HEK293T (cell line): Measurements from ENCODE around the gene IFT20.

Experiments
- CTCF ChIA-PET: fragments of 350-600 bp; formaldehyde crosslinking; extraction: SDS; loops from one replicate; lab custom pipeline; 2021; ENCODE audit warnings: antibody characterized with exemption, inconsistent platforms; lab: Yijun Ruan, JAX
- POLR2A ChIA-PET: fragments of 350-600 bp; formaldehyde crosslinking; extraction: SDS; loops from one replicate; lab custom pipeline; 2020; ENCODE audit warnings: antibody characterized with exemption, inconsistent platforms; lab: Yijun Ruan, JAX
- DNase-seq: peaks from one replicate; pipeline ENCODE4 v3.0.0; 2012; ENCODE audit warnings: mixed read lengths; ENCODE audit errors: extremely low spot score
- ARNT ChIP-seq: fragments of 450-650 bp; IDR thresholded peaks from 2 replicates; pipeline ENCODE4 v1.6.1; 2017; ENCODE audit warnings: mild to moderate bottlenecking
- BHLHE40 ChIP-seq: fragments of 450-650 bp; IDR thresholded peaks from 2 replicates; pipeline ENCODE4 v1.6.1; 2016; ENCODE audit warnings: mild to moderate bottlenecking, moderate library complexity, borderline replicate concordance
- CTBP1 ChIP-seq: fragments of 450-650 bp; IDR thresholded peaks from 2 replicates; pipeline ENCODE4 v1.6.1; 2016; ENCODE audit warnings: borderline replicate concordance
- ELF4 ChIP-seq: fragments of 450-650 bp; IDR thresholded peaks from 2 replicates; pipeline ENCODE4 v1.6.1; 2017; ENCODE audit warnings: antibody characterized with exemption
- FOXA1 ChIP-seq: fragments of 450-650 bp; IDR thresholded peaks from 2 replicates; pipeline ENCODE4 v1.6.1; 2016; ENCODE audit warnings: mild to moderate bottlenecking
- FOXK2 ChIP-seq: fragments of 450-650 bp; IDR thresholded peaks from 2 replicates; pipeline ENCODE4 v1.6.1; 2016; ENCODE audit warnings: mild to moderate bottlenecking
- FOXM1 ChIP-seq: fragments of 450-650 bp; IDR thresholded peaks from 2 replicates; pipeline ENCODE4 v1.6.1; 2017; ENCODE audit warnings: mild to moderate bottlenecking, borderline replicate concordance
- HDGF ChIP-seq: fragments of 450-650 bp; IDR thresholded peaks from 2 replicates; pipeline ENCODE4 v1.6.1; 2017; ENCODE audit warnings: antibody characterized with exemption, borderline replicate concordance
- L3MBTL2 ChIP-seq: fragments of 450-650 bp; conservative IDR thresholded peaks from 2 replicates; pipeline ENCODE4 v1.6.1; 2016; ENCODE audit warnings: mild to moderate bottlenecking
- LEF1 ChIP-seq: fragments of 450-650 bp; IDR thresholded peaks from 2 replicates; pipeline ENCODE4 v1.6.1; 2017; ENCODE audit warnings: mild to moderate bottlenecking, borderline replicate concordance
- NFRKB ChIP-seq: fragments of 450-650 bp; IDR thresholded peaks from 2 replicates; pipeline ENCODE4 v1.6.1; 2016; ENCODE audit warnings: mild to moderate bottlenecking, moderate library complexity
- SP1 ChIP-seq: fragments of 450-650 bp; IDR thresholded peaks from 2 replicates; pipeline ENCODE4 v1.6.1; 2017
- SUZ12 ChIP-seq: fragments of 450-650 bp; IDR thresholded peaks from 2 replicates; pipeline ENCODE4 v1.6.1; 2016; ENCODE audit warnings: mild to moderate bottlenecking
- TARDBP ChIP-seq: fragments of 450-650 bp; IDR thresholded peaks from 2 replicates; pipeline ENCODE4 v1.6.1; 2016
- ZNF384 ChIP-seq: fragments of 450-650 bp; IDR thresholded peaks from 2 replicates; pipeline ENCODE4 v1.6.1; 2016
- TF ChIP-seq, protein P1 (sequence below): fragments of 450-650 bp; IDR thresholded peaks from 2 replicates; pipeline ENCODE4 v1.6.1; 2016

Gene IFT20

DNA sequence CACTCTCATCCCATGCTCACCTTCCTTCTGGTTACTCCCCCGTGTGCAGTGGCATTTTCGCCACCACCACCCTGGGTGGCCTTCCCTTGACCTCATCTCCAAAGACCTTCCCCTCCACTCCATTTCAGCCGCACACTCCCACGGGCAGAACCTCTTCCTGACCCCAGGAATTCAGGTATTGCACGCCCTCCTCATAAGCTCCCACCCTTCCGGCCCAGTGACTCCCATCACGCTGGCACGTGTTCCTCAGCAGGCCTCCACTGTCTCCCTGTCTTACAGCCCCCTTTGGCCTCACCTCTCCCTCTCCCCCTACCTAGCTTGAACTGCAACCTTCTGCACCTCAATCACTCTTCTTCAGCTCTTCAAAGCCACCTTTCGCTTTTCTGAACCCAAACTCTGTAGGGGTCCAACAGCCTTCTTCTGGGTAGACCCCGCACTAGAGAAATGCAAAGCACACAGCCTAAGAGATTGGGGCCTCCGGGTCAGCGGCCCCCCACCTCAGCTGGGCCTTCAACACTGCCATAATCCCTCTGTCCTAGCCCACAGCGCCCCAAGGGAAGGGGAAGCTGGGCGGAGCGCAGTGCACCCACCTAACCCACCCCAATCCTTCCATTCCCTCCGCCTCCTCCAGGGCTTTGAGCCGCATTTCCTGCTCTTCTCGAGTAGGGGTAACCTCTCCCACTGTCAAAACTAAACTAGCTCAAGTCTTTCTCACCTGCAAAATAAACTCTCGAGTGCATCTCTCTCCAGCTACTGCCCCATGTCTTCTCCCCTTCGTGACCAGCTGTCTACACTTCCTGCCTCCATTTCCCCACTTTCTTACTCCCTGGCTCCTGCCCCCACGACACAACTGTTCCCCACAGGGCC, 17.9 kb downstream of the IFT20 start:
- TF ChIP-seq SUZ12 (no peak), SP1 (no peak), HDGF (no peak), TARDBP (no peak), FOXK2 (no peak), CTBP1 (no peak)
- ChIA-PET CTCF (interaction anchor here (0.7 to 1.1 kb wide), 2 partner anchors 18 to 800 kb away, joined by 3 read pairs; partner anchors contain the start of genes IFT20 and TNFAIP1), POLR2A (interaction anchor here (0.7 to 4.9 kb wide), 3 partner anchors 14 to 77 kb away, joined by 3 to 46 read pairs (median 25); partner anchors contain the start of genes IFT20 and TNFAIP1)
- no peak for DNase-seq

DNA sequence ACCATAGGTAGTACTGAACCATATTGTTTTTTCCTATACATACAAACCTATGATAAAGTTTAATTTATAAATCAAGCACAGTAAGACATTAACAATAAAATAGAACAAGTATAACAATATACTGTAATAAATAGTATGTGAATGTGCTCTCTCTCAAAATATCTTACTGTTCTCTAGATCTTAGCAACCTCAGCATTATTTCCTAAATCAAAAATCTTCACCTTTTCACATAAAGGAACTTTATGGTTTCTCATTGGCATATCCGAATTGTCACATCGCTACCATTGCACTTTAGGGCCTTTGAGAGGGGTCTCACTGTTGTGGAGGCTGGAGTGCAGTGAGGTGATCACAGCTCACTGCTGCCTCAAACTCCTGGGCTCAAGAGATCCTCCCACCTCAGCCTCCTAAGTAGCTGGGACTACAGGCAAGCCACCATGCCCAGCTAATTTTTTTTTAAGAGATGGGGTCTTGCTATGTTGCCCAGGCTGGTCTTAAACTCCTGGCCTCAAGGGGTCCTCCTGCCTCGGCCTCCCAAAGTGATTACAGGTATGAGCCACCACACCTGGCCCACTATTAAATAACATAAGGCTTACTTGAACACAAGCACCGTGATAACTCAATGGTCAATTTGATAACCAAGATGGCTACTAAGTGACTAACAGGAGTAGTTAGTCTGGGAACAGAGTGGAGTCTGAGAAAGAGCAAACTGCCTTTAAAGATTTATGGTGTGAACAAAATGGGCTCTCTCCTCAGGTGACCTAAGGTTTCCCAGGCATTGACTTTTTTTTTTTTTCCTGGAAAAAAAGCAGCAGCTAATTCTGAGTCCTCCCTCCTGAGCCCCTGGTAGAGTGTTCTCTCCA, 19.2 kb downstream of the IFT20 start:
- ChIA-PET POLR2A (no interaction called here), CTCF (no interaction called here)
- TF ChIP-seq SP1: no peak
- no peak for TF ChIP-seq ELF4
- no peak for TF ChIP-seq NFRKB
- TF ChIP-seq FOXK2: no peak
- TF ChIP-seq TARDBP: no peak
- TF ChIP-seq ZNF384: no peak
- DNase-seq: no peak

DNA sequence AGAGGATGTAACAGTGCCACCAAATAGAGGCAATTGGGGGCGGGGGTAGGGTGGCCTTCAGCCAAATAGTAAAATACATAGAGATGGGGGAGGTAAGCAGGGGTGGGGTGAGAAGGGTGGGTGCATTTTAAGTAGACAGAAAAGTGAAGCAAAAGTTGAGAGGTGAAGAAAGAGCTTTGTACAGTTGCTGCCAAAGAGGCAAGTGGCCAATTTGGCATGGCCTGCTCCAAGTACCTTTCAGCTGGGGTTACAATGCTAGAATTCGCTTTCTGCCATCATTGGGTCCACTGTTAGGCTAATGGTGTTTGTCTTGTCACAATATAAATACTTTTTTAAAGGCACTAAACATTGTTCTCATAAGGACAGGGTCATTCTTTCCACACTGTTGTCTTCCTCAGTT, 21.4 kb downstream of the IFT20 start:
- CTCF ChIA-PET: no interaction called here
- no peak for DNase-seq
- TF ChIP-seq, protein P1, sequence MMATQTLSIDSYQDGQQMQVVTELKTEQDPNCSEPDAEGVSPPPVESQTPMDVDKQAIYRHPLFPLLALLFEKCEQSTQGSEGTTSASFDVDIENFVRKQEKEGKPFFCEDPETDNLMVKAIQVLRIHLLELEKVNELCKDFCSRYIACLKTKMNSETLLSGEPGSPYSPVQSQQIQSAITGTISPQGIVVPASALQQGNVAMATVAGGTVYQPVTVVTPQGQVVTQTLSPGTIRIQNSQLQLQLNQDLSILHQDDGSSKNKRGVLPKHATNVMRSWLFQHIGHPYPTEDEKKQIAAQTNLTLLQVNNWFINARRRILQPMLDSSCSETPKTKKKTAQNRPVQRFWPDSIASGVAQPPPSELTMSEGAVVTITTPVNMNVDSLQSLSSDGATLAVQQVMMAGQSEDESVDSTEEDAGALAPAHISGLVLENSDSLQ: no peak
- no peak for TF ChIP-seq ELF4
- TF ChIP-seq HDGF: no peak
- TF ChIP-seq LEF1: no peak
- no peak for TF ChIP-seq SP1
- no peak for TF ChIP-seq SUZ12
- no peak for TF ChIP-seq TARDBP
- POLR2A ChIA-PET: no interaction called here

DNA sequence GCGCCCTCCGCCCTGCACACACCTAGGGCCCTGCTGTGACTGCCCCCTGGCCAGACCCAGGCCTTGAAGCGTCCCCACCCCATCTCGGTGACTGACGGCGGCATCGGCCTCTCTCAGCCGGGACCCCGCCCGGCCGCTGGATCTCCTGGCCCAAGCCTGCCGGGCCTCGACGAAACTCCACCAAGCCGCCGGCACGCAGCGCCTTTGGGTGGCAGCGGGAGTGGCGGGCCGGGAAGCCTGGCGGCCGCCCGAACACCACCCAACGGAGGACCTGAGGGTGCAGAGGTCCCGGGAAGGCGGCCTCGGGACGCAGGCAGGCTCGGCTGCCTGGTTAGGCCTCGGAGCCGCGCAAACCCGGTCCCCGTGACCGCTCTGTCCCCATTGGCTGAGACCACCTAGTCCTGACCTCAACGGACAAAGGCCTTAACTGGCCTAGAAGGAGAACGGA, 28.3 kb downstream of the IFT20 start:
- ChIA-PET POLR2A (no interaction called here), CTCF (no interaction called here)
- TF ChIP-seq L3MBTL2 (no peak), ARNT (no peak), FOXK2 (no peak), HDGF (no peak), SP1 (no peak), FOXM1 (no peak), LEF1 (no peak), BHLHE40 (no peak), FOXA1 (no peak), TARDBP (no peak), NFRKB (no peak), CTBP1 (no peak), ELF4 (no peak), SUZ12 (no peak), ZNF384 (no peak)
- TF ChIP-seq, protein P1: no peak
- no peak for DNase-seq

DNA sequence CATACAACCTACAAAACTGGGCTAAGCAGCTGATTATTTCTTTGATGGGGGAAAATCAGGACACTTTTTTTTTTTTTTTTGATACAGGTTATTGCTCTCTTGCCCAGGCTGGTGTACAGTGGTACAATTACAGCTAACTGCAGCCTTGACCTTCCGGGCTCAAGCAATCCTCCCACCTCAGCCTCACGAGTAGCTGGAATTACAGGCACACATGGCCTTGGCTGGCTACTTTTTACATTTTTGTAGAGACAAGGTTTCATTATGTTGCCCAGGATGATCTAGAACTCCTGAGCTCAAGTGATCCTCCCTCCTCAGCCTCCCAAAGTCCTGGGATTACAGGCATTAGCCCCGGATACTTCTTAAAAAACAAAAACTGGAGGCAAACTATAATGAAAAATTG, 36.8 kb downstream of the IFT20 start:
- TF ChIP-seq, protein P1: no peak
- TF ChIP-seq LEF1 (no peak), FOXA1 (no peak), SUZ12 (no peak), ZNF384 (no peak), FOXK2 (no peak), CTBP1 (no peak)
- ChIA-PET POLR2A (no interaction called here), CTCF (no interaction called here)
- no peak for DNase-seq
